Stimulated activated naive CD8-positive, alpha-beta T cell treated with anti-CD3 and anti-CD28 coated beads, Interleukin-15, Interleukin-2, amounts not matched to agents 100 ng/mL and 50 ng/mL, for 24 hours (primary cell): ENCODE measurements around the gene PDE6B.
A peak's percentile ranks its signal among the peaks of the same experiment; 100 is the strongest.

Experiments
- H3K27ac Mint-ChIP-seq: one replicate; pipeline ENCODE4 v1.8.0; 2021; ENCODE audit warnings: mild to moderate bottlenecking, mixed read lengths
- H3K27me3 Mint-ChIP-seq: one replicate; pipeline ENCODE4 v1.8.0; 2021; ENCODE audit warnings: mixed read lengths
- H3K36me3 Mint-ChIP-seq: one replicate; pipeline ENCODE4 v1.8.0; 2021; ENCODE audit warnings: low read depth, mixed read lengths
- H3K4me1 Mint-ChIP-seq: one replicate; pipeline ENCODE4 v1.8.0; 2021; ENCODE audit warnings: low read depth, mixed read lengths
- H3K4me3 Mint-ChIP-seq: one replicate; pipeline ENCODE4 v1.8.0; 2021; ENCODE audit warnings: mild to moderate bottlenecking, mixed read lengths
- H3K9me3 Mint-ChIP-seq: one replicate; pipeline ENCODE4 v1.8.0; 2021; ENCODE audit warnings: mixed read lengths

PDE6B gene

DNA sequence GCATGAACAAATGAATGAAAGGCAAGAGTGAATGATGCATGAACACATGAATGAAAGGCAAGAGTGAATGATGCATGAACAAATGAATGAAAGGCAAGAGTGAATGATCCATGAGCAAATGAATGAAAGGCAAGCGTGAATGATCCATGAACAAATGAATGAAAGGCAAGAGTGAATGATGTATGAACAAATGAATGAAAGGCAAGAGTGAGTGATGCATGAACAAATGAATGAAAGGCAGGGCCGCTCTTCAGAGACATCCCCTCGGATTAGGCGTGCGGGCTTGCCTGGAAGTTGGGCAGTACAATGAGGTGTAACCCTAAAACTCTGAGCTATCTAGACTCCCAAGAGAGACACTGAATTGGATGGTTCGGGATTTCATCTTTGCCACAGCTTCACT lies 84.0 kb downstream of the PDE6B start:
- Mint-ChIP-seq H3K27me3 (no peaks in the 10 kb centered on the region), H3K4me3 (no peak overlapping the region), H3K9me3 (no peaks in the 10 kb centered on the region), H3K27ac (peak overlapping the region; percentile 8), H3K36me3 (peaks cover 5% of the 10 kb centered on the region), H3K4me1 (peaks cover 25% of the 10 kb centered on the region)

DNA sequence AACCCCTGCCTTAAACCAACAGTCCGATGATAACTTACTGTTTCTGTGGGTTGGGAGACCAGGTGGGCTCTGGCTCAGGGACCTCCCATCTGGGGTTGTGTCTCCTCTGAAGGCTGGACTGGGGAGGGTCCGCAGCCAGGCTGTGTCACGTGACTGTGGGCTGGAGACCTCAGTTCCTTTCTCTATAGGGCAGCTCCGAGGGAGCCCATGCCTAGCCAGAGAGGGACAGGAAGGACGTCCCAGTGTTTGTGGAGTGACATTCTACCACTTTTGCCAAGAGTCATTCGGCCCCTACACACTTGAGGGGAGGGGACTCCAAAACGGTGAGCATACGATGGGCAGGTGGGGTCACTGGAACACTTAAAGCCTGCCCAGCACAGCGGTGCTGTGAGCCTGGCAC lies 84.7 kb downstream of the PDE6B start:
- peaks cover 5% of the 10 kb centered on the region for H3K36me3 Mint-ChIP-seq
- H3K9me3 Mint-ChIP-seq, result no peaks in the 10 kb centered on the region
- H3K4me1 Mint-ChIP-seq, result peaks cover 27% of the 10 kb centered on the region
- no peak overlapping the region for H3K27ac Mint-ChIP-seq
- no peaks in the 10 kb centered on the region for H3K27me3 Mint-ChIP-seq
- H3K4me3 Mint-ChIP-seq, result no peak overlapping the region

DNA sequence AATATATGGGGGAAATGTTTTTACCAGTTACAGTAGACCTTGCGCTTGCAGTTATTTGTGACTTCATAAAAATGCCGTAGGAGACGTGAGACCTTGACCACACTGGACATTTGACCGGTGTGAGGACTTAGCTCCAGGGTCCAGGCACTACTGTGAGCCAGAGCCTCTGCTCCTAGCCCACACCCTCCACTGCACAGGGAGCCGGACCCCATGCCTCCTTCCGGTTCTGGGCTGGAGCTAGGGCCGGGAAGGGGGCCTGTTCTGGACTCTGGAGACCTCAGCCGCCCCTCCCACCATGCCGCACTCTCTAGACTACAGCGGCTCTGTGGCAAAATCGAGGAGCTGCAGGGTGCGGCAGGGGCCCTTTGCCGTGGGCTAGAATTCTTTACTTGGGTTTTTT lies 85.5 kb downstream of the PDE6B start:
- H3K4me1 Mint-ChIP-seq, result peaks cover 25% of the 10 kb centered on the region
- H3K9me3 Mint-ChIP-seq, result no peaks in the 10 kb centered on the region
- no peaks in the 10 kb centered on the region for H3K27me3 Mint-ChIP-seq
- H3K27ac Mint-ChIP-seq, result no peak overlapping the region
- H3K36me3 Mint-ChIP-seq, result peaks cover 5% of the 10 kb centered on the region
- H3K4me3 Mint-ChIP-seq, result no peak overlapping the region

DNA sequence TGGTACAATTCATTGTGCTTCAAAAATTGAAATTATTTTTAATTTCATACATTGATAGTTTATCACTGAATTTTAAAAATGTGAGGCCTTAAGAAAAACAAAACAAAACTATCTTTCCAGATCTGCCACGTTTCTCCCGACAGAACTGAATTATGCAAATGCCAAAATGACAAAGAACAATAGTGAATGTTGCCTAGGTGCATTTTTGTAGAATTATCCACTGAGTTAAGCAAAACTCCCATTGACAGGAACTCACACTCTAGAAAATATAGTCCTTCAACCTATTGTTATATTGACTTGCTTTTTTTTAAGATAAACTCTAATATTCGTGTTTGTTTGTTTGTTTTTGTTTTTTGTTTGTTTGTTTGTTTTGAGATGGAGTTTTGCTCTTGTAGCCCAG lies 86.7 kb downstream of the PDE6B start:
- Mint-ChIP-seq H3K4me1 (peaks cover 25% of the 10 kb centered on the region), H3K4me3 (no peak overlapping the region), H3K27me3 (no peaks in the 10 kb centered on the region), H3K27ac (no peak overlapping the region), H3K9me3 (no peaks in the 10 kb centered on the region), H3K36me3 (peaks cover 5% of the 10 kb centered on the region)

DNA sequence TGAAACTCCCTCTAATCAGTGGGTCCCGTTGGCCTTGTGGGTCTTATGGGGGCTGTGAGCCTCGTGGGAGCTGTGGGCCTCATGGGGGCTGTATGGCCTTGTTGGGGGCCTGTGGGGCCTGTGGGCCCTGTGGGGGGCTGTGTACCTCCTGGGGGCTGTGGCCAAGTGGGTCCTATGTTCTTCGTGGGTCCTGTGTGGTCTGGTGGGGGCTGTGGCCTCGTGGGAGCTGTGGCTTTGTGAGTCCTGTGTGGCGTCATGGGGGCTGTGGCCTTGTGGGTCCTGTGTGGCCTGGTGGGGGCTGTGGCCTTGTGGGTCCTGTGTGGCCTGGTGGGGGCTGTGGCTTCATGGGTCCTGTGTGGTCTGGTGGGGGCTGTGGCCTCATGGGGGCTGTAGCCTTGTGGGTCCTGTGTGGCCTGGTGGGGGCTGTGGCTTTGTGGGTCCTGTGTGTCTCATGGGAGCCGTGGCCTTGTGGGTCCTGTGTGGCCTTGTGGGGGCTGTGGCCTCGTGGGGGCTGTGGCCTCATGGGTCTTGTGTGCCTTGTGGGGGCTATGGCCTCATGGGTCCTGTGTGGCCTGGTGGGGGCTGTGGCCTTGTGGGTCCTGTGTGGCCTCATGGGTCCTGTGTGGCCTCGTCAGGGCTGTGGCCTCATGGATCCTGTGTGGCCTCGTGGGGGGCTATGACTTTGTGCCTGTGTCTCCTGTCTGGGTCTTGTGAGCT lies 87.7 kb downstream of the PDE6B start:
- no peaks in the 10 kb centered on the region for H3K27me3 Mint-ChIP-seq
- H3K27ac Mint-ChIP-seq, result no peak overlapping the region
- no peaks in the 10 kb centered on the region for H3K9me3 Mint-ChIP-seq
- H3K4me3 Mint-ChIP-seq, result no peak overlapping the region
- peaks cover 5% of the 10 kb centered on the region for H3K36me3 Mint-ChIP-seq
- peaks cover 25% of the 10 kb centered on the region for H3K4me1 Mint-ChIP-seq

DNA sequence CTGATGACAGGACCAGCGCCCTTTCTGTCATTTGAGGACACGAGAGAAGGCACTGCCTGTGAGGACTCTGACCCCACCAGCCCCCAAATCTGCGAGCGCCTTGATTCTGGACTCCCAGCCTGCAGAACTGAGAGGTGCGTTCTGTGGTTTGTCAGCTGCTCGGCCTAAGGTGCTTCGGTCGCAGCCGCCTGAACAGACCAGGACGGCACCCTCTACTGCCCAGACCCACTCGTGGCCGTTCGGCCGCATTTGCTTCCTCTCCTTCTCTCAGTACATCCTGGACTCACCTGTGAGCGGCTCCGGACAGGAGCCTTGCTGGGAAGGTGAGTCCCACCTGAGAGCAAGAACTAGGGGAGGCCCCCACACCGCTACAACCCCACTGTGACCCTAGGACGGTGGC lies 88.7 kb downstream of the PDE6B start:
- no peak overlapping the region for H3K27ac Mint-ChIP-seq
- H3K4me1 Mint-ChIP-seq, result peaks cover 18% of the 10 kb centered on the region
- no peaks in the 10 kb centered on the region for H3K9me3 Mint-ChIP-seq
- no peaks in the 10 kb centered on the region for H3K27me3 Mint-ChIP-seq
- no peak overlapping the region for H3K4me3 Mint-ChIP-seq
- H3K36me3 Mint-ChIP-seq, result peaks cover 5% of the 10 kb centered on the region

DNA sequence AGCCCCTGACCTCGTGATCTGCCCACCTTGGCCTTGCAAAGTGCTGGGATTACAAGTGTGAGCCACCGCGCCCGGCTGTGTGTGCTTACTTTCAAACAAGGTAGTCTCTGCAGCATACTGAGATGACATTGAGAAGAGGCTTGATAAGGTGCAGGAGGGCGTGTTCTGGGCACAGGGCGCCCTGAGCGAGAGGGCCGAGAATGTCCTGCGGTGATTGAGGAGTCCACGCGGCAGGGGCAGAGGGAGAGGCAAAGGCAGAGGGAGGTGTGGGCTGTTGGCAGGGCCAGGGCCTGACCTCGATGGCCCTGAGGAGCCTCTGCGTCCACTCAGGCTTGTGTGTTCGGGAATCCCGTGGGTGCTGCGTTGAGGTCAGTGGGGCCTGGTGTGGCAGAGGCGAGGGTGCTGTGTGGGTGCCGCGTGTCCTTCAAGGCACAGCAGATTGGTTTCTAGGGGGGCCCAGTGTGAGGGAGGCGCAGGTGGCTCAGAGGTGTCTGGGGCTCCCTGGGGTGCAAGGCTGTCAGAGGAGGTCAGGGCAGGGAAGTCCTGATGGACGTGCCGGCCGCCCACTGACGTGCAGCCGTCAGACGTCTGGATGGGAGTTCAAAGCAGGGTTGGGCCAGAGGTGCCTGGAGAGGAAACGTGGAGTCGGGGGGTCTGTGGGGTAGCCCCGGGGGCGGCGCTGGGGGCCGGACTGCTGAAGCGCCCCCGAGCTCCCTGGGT lies 92.4 kb downstream of the PDE6B start:
- Mint-ChIP-seq H3K4me3 (no peak overlapping the region), H3K27me3 (no peaks in the 10 kb centered on the region), H3K9me3 (no peaks in the 10 kb centered on the region), H3K4me1 (peaks cover 5% of the 10 kb centered on the region), H3K36me3 (peaks cover 10% of the 10 kb centered on the region), H3K27ac (no peak overlapping the region)

DNA sequence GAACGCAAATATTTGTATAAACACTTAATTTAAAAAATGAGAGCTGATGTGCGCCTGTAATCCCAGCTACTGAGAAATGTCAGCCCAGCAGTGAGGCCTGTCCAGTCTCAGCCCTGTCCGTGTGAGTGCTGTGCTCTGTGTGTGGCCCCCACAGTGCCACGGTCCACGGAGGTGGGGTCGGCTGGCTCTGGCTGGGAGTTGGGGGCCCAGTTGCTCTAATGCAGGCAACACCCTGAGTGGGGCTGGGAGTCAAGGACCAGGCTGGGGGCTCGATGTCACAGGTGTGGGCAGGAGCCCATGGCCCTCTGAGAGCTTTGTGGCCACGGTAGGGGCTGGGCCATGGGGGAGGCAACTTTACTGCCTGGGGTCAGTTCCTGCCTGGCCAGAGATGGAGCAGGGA lies 93.1 kb downstream of the PDE6B start:
- Mint-ChIP-seq H3K4me3 (no peak overlapping the region), H3K36me3 (peaks cover 16% of the 10 kb centered on the region), H3K27me3 (no peaks in the 10 kb centered on the region), H3K4me1 (peaks cover 5% of the 10 kb centered on the region), H3K27ac (no peak overlapping the region), H3K9me3 (no peaks in the 10 kb centered on the region)
